ENCODE measurements around the gene ATG5. TPM values are rescaled to one million over a fixed set of nuclear protein-coding genes. Genes with fewer than 3 reads are reported as not detected.
"Not testable (repeated sequence)": the region's sequence is repeated elsewhere in the genome, so short reads cannot be mapped to it uniquely, and the experiment has no call there.

Gene ATG5
- total RNA-seq, 1 donor from 2014 or later: 40.8 TPM

DNA sequence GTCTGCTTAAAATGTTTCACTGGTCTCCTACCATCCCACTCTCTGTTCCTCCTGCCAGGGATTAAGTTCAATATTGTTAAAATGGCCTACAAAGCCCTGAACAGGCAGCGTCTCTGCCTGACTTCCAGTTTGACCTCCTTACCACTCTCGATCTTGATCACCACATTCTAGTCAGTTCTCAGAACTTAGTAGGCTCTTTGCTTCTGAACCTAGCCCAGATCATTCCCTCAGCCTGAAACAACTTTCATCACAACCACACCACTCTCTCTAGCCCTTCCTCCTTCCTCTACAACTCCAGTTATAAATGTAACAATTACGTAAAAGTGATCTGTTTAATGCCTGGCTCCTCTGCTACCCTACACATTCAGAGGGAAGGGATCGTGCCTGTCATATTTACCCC, 53.3 kb downstream of the ATG5 start:
- TF ChIP-seq, protein P1, sequence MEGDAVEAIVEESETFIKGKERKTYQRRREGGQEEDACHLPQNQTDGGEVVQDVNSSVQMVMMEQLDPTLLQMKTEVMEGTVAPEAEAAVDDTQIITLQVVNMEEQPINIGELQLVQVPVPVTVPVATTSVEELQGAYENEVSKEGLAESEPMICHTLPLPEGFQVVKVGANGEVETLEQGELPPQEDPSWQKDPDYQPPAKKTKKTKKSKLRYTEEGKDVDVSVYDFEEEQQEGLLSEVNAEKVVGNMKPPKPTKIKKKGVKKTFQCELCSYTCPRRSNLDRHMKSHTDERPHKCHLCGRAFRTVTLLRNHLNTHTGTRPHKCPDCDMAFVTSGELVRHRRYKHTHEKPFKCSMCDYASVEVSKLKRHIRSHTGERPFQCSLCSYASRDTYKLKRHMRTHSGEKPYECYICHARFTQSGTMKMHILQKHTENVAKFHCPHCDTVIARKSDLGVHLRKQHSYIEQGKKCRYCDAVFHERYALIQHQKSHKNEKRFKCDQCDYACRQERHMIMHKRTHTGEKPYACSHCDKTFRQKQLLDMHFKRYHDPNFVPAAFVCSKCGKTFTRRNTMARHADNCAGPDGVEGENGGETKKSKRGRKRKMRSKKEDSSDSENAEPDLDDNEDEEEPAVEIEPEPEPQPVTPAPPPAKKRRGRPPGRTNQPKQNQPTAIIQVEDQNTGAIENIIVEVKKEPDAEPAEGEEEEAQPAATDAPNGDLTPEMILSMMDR (IDR thresholded peaks at IDR 0.05; ENCODE audit: unreplicated experiment): no peak
- Mint-ChIP-seq H3K36me3 (ENCODE audit: insufficient read depth) (peaks cover 15% of the 10 kb centered on the region), H3K4me3 (ENCODE audit: low read depth) (no peak overlapping the region), H3K27ac (no peak overlapping the region), H3K4me1 (ENCODE audit: low read depth) (peaks cover 3% of the 10 kb centered on the region), H3K9me3 (ENCODE audit: low read depth) (peaks cover 9% of the 10 kb centered on the region), H3K27me3 (no peaks in the 10 kb centered on the region)
- DNase-seq (ENCODE audit: low spot score, unreplicated experiment): no peak

DNA sequence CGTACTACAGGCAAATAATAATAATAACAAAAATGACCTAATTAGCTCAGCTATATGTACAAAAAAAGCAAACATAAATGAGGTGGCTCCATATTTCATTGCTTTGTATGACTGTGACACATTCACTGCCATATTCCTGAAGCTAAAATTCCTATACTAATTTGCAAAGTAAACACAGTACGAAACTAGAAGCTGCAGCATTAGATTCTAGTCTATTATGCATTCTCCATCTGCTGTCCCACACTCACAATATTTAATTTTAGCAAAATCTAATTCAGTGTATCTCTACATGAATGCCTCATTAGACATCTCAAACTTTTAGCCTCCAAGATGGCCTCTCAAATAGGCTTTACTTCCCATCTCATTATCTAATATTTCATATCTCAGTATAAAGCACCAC, 55.1 kb downstream of the ATG5 start:
- H3K27ac Mint-ChIP-seq: no peak overlapping the region
- no peak for DNase-seq (ENCODE audit: low spot score, unreplicated experiment)
- no peaks in the 10 kb centered on the region for H3K27me3 Mint-ChIP-seq
- H3K4me1 Mint-ChIP-seq (ENCODE audit: low read depth): peaks cover 3% of the 10 kb centered on the region
- peaks cover 31% of the 10 kb centered on the region for H3K36me3 Mint-ChIP-seq (ENCODE audit: insufficient read depth)
- TF ChIP-seq, protein P1 (IDR thresholded peaks at IDR 0.05; ENCODE audit: unreplicated experiment): no peak
- no peak overlapping the region for H3K4me3 Mint-ChIP-seq (ENCODE audit: low read depth)
- peaks cover 22% of the 10 kb centered on the region for H3K9me3 Mint-ChIP-seq (ENCODE audit: low read depth)

DNA sequence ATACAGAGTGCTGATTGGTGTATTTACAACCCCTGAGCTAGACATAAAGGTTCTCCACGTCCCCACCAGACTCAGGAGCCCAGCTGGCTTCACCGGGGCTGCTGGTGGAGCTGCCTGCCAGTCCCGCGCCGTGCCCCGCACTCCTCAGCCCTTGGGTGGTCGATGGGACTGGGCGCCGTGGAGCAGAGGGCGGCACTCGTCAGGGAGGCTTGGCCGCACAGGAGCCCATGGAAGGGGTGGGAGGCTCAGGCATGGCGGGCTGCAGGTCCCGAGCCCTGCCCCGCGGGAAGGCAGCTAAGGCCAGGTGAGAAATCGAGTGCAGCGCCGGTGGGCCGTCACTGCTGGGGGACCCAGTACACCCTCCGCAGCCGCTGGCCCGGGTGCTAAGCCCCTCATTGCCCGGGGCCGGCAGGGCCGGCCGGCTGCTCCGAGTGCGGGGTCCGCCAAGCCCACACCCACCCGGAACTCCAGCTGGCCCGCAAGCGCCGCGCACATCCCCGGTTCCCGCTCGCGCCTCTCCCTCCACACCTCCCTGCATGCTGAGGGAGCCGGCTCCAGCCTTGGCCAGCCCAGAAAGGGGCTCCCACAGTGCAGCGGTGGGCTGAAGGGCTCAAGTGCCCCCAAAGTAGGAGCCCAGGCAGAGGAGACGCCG, 56.2 kb downstream of the ATG5 start:
- H3K27ac Mint-ChIP-seq; H3K4me1 Mint-ChIP-seq (ENCODE audit: low read depth); DNase-seq (ENCODE audit: low spot score, unreplicated experiment); H3K4me3 Mint-ChIP-seq (ENCODE audit: low read depth); H3K27me3 Mint-ChIP-seq: not testable (repeated sequence)
- Mint-ChIP-seq H3K36me3 (ENCODE audit: insufficient read depth) (peaks cover 40% of the 10 kb centered on the region), H3K9me3 (ENCODE audit: low read depth) (peaks cover 32% of the 10 kb centered on the region)

DNA sequence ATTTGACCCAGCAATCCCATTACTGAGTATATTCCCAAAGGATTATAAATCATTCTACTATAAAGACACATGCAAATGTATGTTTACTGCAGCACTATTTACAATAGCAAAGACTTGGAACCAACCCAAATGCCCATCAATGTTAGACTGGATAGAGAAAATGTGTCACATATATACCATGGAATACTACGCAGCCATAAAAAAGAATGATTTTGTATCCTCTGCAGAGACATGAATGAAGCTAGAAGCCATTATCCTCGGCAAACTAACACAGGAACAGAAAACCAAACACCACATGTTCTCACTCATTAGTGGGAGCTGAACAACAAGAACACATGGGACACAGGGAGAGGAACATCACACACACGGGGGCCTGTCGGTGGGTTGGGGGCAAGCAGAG, 57.1 kb downstream of the ATG5 start:
- H3K4me3 Mint-ChIP-seq (ENCODE audit: low read depth); H3K4me1 Mint-ChIP-seq (ENCODE audit: low read depth); H3K27me3 Mint-ChIP-seq; DNase-seq (ENCODE audit: low spot score, unreplicated experiment); H3K27ac Mint-ChIP-seq: not testable (repeated sequence)
- H3K9me3 Mint-ChIP-seq (ENCODE audit: low read depth): peaks cover 37% of the 10 kb centered on the region
- peaks cover 45% of the 10 kb centered on the region for H3K36me3 Mint-ChIP-seq (ENCODE audit: insufficient read depth)

DNA sequence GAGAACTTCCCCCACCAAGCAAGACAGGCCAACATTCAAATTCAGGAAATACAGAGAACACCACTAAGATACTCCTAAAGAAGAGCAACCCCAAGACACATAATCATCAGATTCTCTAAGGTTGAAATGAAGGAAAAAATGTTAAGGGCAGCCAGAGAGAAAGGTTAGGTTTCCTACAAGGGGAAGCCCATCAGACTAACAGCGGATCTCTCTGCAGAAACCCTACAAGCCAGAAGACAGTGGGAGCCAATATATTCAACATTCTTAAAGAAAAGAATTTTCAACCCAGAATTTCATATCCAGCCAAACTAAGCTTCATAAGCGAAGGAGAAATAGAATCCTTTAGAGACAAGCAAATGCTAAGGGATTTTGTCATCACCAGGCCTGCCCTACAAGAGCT, 61.1 kb downstream of the ATG5 start:
- not testable (repeated sequence) for DNase-seq (ENCODE audit: low spot score, unreplicated experiment); H3K4me3 Mint-ChIP-seq (ENCODE audit: low read depth); H3K27me3 Mint-ChIP-seq; H3K27ac Mint-ChIP-seq
- peaks cover 37% of the 10 kb centered on the region for H3K9me3 Mint-ChIP-seq (ENCODE audit: low read depth)
- H3K4me1 Mint-ChIP-seq (ENCODE audit: low read depth): peaks cover 12% of the 10 kb centered on the region
- H3K36me3 Mint-ChIP-seq (ENCODE audit: insufficient read depth): peaks cover 47% of the 10 kb centered on the region

DNA sequence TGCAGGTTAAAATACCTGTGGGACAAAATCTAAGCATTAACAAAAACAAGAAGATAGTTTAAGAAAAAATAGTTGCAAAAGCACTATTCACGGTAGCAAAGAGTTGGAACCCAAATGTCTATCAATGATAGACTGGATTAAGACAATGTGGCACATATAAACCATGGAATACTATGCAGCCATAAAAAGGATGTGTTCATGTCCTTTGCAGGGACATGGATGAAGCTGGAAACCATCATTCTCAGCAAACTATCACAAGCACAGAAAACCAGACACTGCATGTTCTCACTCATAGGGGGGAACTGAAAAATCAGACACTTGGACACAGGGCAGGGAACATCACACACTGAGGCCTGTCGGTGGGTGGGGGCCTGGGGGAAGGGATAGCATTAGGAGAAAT, 65.8 kb downstream of the ATG5 start:
- not testable (repeated sequence) for H3K27ac Mint-ChIP-seq; H3K9me3 Mint-ChIP-seq (ENCODE audit: low read depth); H3K36me3 Mint-ChIP-seq (ENCODE audit: insufficient read depth); DNase-seq (ENCODE audit: low spot score, unreplicated experiment); H3K4me3 Mint-ChIP-seq (ENCODE audit: low read depth); H3K27me3 Mint-ChIP-seq
- H3K4me1 Mint-ChIP-seq (ENCODE audit: low read depth): peaks cover 20% of the 10 kb centered on the region

DNA sequence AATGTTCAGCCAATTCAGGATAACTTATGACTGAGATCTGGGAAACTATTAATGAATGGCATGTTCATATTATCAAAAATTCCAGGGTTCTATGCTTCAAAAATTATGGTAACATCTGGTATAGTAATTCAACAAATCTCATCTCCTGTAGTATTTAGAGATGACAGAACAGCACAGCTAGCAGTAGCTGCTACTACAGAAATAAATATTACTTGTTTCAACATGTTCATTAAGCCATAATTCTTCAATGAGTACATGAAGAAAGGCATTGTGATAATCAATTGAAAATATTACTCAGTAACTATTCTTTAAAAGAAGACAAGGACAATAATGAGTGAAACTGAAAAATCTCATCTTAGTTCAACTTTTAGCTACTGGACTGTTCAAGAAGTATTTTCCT, 66.8 kb downstream of the ATG5 start:
- Mint-ChIP-seq H3K27ac (no peak overlapping the region), H3K36me3 (ENCODE audit: insufficient read depth) (peaks cover 2% of the 10 kb centered on the region), H3K4me3 (ENCODE audit: low read depth) (no peak overlapping the region), H3K4me1 (ENCODE audit: low read depth) (peaks cover 20% of the 10 kb centered on the region), H3K9me3 (ENCODE audit: low read depth) (no peaks in the 10 kb centered on the region), H3K27me3 (no peaks in the 10 kb centered on the region)
- TF ChIP-seq, protein P1 (IDR thresholded peaks at IDR 0.05; ENCODE audit: unreplicated experiment): no peak
- DNase-seq (ENCODE audit: low spot score, unreplicated experiment): no peak
